IPS-18c (cell line): Measurements from ENCODE around the gene PAQR7.
"Not testable (repeated sequence)": the region's sequence is repeated elsewhere in the genome, so short reads cannot be mapped to it uniquely, and the experiment has no call there.

Source experiments
- H3K4me3 ChIP-seq: 2 replicates; pipeline ENCODE4 v1.7.0; 2013; ENCODE audit warnings: low read depth, mild to moderate bottlenecking, low read length, moderate library complexity; ENCODE audit not compliant: insufficient read depth
- H3K9me3 ChIP-seq: one replicate; pipeline ENCODE4 v1.6.1; 2013; ENCODE audit warnings: mild to moderate bottlenecking, low read length, moderate library complexity; ENCODE audit not compliant: control insufficient read depth, insufficient read depth

The PAQR7 gene

GRCh38 chr1:25866288-25866687 is 9.2 kb downstream of the PAQR7 start:
- no peak overlapping the region for H3K4me3 ChIP-seq
- no peaks in the 10 kb centered on the region for H3K9me3 ChIP-seq

- Histone ChIP-seq H3K4me3 (no peak overlapping the region), H3K9me3 (no peaks in the 10 kb centered on the region)
Observed at GRCh38 chr1:25864434-25864833, 11.1 kb downstream of the PAQR7 start.

GRCh38 chr1:25863486-25864262 is 11.8 kb downstream of the PAQR7 start:
- H3K9me3 ChIP-seq = no peaks in the 10 kb centered on the region

GRCh38 chr1:25862785-25863485 is 12.6 kb downstream of the PAQR7 start:
- no peak overlapping the region for H3K4me3 ChIP-seq
- no peaks in the 10 kb centered on the region for H3K9me3 ChIP-seq

More at GRCh38 chr1:25863486-25864262, 11.8 kb downstream of the PAQR7 start:
- H3K4me3 ChIP-seq = no peak overlapping the region

GRCh38 chr1:25861316-25862286 is 13.9 kb downstream of the PAQR7 start:
- no peak overlapping the region for H3K4me3 ChIP-seq
- H3K9me3 ChIP-seq = no peaks in the 10 kb centered on the region

- H3K9me3 ChIP-seq = no peaks in the 10 kb centered on the region
- H3K4me3 ChIP-seq = peak within 1 kb of the TSS; percentile 98
Observed at GRCh38 chr1:25858906-25859789, 16.4 kb downstream of the PAQR7 start, which contains the start of gene AUNIP. Gene AUNIP, minus strand, starts transcription at chr1:25859457. Its CDS starts 100 bp downstream, at chr1:25859357.

- H3K9me3 ChIP-seq = no peaks in the 10 kb centered on the region
- peak overlapping the region; percentile 98 for H3K4me3 ChIP-seq
Observed at GRCh38 chr1:25858494-25858893, 17.0 kb downstream of the PAQR7 start.

GRCh38 chr1:25856856-25857255 is 18.7 kb downstream of the PAQR7 start:
- H3K4me3 ChIP-seq = no peak overlapping the region
- H3K9me3 ChIP-seq = no peaks in the 10 kb centered on the region

- no peak overlapping the region for H3K4me3 ChIP-seq
Observed at GRCh38 chr1:25854554-25854953, 21.0 kb downstream of the PAQR7 start.

GRCh38 chr1:25848531-25848930 is 27.0 kb downstream of the PAQR7 start:
- Histone ChIP-seq H3K4me3 (no peak overlapping the region), H3K9me3 (no peaks in the 10 kb centered on the region)

More at GRCh38 chr1:25854554-25854953, 21.0 kb downstream of the PAQR7 start:
- no peaks in the 10 kb centered on the region for H3K9me3 ChIP-seq

- H3K4me3 ChIP-seq = no peak overlapping the region
- no peaks in the 10 kb centered on the region for H3K9me3 ChIP-seq
Observed at GRCh38 chr1:25847929-25848328, 27.6 kb downstream of the PAQR7 start.

- Histone ChIP-seq H3K4me3 (no peak overlapping the region), H3K9me3 (no peaks in the 10 kb centered on the region)
Observed at GRCh38 chr1:25845664-25846063, 29.8 kb downstream of the PAQR7 start.

GRCh38 chr1:25844536-25845337 is 30.8 kb downstream of the PAQR7 start:
- no peak overlapping the region for H3K4me3 ChIP-seq
- H3K9me3 ChIP-seq = no peaks in the 10 kb centered on the region

GRCh38 chr1:25843483-25843882 is 32.0 kb downstream of the PAQR7 start:
- Histone ChIP-seq H3K9me3 (no peaks in the 10 kb centered on the region), H3K4me3 (no peak overlapping the region)

- not testable (repeated sequence) for H3K4me3 ChIP-seq, H3K9me3 ChIP-seq
Observed at GRCh38 chr1:25839808-25840207, 35.7 kb downstream of the PAQR7 start.
